NK-92 (cell line): ENCODE measurements around the gene IL17RE.

Experiments
- DNase-seq: peaks from one replicate; lab custom pipeline; 2025; ENCODE audit not compliant: unreplicated experiment; lab: John Stamatoyannopoulos, UW

Gene IL17RE

DNA sequence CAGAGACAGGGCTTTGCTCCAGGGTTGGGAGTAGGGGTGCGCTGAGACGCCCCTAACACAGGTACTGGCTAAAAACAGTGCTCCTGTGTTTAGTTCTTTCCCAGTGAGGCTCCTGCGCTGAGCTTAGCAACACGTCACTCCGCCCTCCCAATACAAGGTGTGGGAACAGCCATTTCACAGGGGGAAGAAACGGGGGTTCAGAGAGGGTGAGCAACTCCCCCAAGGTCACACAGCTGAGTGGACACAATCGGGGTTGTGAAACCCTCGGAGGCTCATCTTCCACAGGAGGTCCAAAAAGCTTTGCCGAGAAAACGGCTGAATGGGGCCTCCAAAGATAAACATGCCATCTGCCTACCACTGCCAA is 48.9 kb downstream of the IL17RE start:
- DNase-seq = no peak

DNA sequence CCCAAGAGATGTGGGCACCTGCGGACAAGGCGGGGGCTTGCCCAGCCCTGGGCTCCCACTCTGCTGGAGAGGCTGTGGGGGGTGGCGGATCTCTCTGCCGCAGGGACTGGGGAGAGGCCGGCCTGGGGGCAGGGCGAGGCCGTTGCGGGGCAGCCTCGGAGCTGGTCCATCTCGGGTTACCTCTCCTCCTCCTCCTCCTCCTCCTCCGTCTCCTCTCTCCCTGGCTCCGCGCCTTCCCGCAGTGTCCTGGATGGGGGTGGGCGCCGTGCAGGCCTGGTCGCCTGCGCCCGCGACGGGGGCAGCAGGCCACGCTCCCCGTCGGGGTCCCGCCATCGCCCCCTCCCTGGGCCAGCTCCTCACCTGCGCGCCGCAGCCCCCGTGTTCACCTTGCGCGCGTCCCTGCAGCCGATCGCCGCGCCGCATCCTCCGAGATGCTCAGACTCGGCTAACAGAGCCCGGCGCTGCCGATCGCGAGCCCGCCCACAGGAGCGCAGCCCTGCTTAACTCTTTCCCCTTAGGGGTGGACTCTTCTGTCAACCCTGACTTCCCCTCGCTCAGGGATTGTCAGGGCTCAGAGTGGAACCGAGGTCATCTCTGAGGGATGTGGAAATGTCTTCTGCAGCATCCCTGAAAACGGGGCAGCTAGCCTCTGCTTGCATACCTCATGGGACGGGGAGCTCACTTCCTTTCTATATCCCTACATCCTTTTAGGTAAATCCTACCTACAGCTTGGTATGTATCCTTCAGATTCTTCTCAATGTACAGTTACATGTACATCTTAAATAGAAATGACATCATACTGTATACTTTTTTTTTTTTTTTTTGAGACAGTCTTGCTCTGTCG is 49.5 kb downstream of the IL17RE start, which contains the start of gene PRRT3:
PRRT3 (minus strand) TSS at position 447 of the 844 bp plus-strand sequence. CDS start 2,293 bp downstream, outside the sequence.
- DNase-seq = no peak

DNA sequence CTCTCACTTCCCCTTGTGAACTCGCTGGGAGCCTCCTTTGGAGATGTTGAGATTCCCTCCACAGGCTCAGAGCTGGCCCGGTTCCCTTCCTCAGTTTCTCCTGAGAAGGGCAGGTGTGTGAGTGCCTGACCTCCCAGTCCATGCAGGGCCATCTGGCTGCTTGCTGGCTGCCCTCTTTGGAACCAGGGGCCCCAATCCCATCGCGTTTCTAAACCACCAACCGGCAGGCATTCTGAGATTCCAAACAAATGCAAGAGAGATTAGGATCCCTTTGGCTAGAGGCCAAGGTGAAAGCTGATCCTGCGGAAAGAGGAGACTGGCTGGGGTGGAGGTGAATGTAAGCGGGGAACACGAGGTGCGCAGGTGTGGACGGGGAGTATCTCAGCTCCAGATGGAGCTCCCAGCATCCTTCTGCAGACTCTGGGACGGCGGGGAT is 52.4 kb downstream of the IL17RE start:
- DNase-seq = no peak

DNA sequence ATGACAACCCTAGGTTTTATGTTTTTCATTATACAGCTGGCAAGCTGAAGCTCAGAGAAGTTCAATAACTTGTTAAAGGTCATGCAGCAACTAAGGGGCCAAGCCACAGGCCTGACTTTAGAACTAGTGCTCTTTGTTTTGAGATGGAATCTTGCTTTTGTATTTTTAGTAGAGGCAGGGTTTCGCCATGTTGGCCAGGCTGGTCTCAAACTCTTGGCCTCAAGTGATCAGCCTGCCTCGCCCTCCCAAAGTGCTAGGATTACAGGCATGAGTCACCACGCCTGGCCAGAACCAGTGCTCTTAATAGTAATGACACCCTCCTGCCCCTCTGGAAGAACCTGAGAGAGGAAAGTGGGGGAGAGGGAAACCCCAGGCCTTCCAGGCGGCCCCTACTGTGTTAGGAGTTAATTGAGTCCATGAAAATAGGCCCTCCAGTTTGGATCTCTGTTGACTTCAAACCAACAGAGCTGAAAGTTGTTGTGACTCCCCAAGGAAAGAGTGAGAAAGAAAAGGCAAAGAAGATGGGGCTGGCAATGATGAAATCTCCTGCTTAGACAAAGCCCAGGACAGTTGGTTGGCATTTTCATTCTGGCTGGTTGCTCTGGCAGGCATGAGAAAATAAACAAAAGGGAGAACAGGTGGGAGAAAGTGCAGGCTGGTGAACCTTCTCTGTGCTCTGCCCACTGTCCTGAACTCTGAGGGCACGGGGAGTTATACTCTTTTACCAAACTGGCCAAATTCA is 53.1 kb downstream of the IL17RE start:
- no peak for DNase-seq

DNA sequence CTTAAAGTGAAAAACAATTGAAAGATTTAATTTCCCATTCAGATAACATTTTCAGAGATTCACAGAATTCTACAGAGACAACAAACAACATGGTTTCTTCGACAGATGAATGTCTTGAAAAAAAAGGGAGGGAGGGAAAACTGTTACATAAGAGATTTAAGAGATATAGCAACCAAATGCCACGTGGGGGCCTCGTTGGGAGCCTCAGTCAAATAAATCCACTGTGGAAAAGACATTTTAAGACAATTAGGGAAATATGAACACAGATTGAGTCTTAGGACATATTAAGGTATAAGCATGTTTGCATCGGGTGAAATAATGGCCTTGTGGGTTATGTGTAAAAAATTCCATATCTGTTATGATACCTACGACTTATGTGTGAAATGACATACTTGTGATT is 54.6 kb downstream of the IL17RE start:
- DNase-seq = no peak

DNA sequence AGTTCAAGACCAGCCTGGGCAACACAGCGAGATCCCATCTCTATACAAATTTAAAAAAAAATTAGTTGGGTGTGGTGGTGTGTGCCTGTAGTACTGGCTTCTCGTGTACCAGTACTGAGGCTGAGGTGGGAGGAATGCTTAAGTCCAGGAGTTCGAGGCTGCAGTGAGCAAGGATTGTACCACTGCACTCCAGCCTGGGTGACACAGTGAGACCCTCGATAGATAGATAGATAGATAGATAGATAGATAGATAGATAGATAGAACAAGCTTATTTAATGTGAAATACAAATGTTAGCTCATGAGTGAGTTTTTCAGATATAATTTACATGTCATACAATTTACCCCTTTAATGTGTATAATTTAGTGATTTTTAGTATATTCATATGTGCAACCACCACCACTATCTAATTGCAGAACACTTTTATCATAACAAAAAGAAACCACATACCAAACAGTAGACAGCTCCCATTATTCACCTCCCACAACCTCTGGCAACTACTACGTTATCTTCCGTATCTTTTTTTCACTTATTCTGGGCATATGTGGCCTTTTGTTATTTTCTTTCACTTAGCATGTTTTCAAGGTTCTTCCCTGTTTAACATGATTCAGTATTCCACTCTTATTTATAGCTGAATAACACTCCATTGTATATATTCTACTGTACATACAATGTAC is 62.7 kb downstream of the IL17RE start:
- DNase-seq = no peak
